ENCODE data around the gene COX6B1.
"Not testable (repeated sequence)": the region's sequence is repeated elsewhere in the genome, so short reads cannot be mapped to it uniquely, and the experiment has no call there.

The COX6B1 gene

DNA sequence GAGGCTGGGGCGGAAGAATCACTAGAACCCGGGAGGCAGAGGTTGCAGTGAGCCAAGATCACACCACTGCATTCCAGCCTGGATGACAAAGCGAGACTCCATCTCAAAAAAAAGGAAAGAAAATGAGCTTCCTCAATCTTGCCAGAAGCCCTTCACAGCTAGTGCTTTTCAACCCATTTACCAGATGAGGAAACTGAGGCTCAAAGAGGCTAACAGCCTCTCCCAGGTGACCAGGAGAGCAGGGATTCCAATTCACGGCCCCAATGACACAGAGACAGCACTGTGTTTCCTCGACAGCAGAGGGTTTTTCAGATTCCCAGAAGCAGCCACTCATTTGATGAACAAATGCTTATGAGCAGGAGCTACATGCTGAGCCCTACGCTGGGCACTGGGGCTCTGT, 21.4 kb downstream of the COX6B1 start:
- DNase-seq = no peak

DNA sequence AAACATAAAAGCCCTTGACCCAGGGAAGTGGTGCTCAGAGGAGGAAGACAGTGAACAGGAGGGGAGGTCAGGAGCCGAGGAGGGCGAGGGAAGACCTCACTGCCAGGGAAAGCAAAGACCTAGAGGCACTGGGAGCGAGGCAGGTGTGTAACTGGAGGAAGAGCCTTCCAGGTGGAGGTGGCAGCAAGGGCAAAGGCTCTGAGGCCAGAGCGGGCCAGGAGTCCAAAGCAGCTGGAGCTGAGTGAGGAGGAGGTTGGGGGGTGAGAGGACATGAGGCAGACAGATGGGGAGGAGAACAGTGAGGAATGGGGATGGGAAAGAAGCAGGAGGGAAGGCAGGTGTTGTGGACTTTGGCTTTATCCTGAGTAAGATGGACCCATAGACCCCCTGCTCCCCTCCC, 21.9 kb downstream of the COX6B1 start:
- DNase-seq = no peak

DNA sequence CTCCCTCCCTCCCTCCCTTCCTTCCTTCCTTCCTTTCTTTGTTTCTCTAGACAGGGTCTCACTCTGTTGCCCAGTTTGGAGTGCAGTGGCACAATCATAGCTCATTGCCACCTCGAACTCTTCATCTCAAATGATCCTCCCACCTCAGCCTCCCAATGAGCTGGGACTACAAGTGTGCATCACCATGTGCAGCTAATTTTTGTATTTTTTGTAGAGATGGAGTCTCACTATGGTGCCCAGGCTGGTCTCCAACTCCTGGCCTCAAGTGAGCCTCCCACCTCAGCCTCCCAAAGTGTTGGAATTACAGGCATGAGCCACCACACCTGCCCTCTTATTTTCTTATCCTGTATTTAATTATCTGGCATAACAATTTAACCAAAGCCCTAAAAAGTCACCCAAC, 22.6 kb downstream of the COX6B1 start:
- no peak for DNase-seq

DNA sequence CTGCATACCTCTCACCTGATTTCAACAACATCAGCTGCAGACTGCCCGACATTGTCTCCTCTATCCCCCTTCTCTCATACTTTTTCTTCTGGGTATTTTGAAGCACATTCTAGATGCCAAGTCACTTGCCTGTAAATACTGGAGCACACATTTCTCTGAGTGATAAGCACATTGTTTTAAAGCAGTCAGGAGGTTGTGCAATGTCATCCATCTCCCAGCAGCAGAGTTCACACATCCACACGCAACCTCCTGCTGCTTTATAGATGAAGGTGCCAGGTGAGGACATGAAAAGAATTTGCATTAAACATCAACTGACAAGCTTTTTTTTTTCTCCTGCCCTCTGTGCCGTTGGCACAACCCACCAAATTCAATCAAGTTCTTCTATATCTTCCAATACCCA, 23.7 kb downstream of the COX6B1 start:
- DNase-seq = no peak

DNA sequence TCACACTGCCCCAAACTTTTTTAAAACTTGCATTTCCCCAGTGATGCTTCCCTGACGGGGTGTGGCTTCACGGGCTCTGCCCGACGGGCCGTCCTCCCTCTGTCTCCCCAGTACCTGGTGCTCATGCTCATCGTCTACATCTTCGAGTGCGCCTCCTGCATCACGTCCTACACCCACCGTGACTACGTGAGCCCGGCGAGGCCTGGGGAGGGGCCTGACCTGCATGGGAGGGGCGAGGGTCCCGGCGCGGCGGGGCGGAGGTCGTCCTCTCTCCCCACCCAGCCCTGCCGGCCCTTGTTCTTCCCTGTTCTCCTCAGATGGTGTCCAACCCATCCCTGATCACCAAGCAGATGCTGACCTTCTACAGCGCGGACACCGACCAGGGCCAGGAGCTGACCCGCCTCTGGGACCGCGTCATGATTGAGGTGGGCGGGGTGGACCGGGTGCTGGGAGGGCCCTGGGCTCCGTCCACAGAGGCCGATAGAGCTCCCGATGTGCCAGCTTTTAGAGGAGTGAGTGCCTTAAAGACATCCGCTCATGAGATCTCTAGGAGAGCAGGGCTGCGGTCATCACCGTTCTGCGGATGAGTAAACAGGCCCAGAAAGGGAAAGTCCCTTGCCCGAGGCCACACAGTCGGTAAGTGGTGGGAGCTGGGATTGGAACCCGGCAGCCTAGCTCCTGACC, 25.1 kb downstream of the COX6B1 start:
- DNase-seq = peak; percentile 34

DNA sequence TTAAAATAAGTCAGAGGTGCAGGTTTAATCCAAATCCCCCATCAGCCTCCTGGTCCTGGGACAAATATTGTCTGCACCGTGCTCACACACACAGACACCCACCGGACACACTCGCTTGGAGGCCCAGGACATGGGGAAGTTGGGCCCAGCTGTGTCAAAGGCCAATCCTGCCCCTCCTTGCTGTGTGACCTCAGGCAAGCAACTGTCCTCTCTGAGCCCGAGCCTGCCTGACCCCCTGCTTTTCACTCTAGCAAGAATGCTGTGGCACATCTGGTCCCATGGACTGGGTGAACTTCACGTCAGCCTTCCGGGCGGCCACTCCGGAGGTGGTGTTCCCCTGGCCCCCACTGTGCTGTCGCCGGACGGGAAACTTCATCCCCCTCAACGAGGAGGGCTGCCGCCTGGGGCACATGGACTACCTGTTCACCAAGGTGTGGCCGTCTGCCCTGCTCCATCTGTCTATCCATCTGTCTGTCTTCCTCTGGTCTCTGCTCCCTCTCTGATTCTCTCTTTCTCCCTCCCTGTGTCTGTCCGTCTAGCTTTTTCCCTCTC, 27.5 kb downstream of the COX6B1 start:
- DNase-seq = no peak

DNA sequence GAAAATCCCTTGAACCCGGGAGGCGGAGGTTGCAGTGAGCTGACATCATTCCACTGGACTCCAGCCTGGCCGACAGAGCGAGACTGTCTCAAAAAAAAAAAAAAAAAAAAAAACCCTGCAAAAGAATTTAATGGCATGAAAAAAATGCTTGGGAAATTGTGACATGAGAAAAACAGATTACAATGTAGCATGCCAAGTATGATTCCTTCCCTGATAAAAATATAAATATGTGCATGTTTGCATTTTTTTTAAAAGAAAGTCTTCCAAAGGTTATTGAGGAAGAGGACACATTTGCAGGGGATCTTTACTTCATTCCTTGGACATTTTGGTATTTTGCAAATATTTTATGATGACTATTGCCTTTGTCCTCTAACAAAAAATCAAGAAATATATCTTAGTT, 41.7 kb downstream of the COX6B1 start:
- DNase-seq = no peak

DNA sequence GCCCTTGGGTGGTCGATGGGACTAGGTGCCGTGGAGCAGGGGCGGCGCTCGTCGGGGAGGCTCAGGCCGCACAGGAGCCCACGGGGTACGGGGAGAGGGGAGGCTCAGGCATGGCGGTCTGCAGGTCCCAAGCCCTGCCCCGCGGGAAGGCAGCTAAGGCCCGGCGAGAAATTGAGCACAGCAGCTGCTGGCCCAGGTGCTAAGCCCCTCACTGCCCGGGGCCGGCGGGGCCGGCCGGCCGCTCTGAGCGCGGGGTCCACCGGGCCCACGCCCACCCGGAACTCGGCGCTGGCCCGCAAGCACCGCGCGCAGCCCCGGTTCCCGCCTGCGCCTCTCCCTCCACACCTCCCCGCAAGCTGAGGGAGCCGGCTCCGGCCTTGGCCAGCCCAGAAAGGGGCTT, 43.0 kb downstream of the COX6B1 start:
- DNase-seq = not testable (repeated sequence)

DNA sequence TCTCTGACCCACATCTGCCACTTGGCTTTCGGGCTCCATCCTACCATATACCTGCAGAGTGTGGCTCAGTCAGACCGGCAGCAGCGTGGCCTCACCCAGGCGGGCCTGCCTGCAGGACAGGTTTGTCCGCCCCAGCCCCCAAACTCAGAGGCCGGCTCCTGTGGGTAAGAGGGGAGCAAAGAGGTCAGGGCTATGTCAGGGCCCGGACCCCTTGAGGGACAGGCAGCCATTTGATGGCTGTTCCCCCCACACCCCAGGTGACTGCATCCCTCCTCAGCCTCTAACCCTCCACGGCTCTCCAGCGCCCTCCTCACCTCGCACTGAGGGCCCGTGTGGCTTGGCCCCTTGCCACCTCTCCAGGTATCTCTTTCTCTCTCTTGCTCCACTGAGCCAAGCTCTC, 43.9 kb downstream of the COX6B1 start:
- DNase-seq = no peak

DNA sequence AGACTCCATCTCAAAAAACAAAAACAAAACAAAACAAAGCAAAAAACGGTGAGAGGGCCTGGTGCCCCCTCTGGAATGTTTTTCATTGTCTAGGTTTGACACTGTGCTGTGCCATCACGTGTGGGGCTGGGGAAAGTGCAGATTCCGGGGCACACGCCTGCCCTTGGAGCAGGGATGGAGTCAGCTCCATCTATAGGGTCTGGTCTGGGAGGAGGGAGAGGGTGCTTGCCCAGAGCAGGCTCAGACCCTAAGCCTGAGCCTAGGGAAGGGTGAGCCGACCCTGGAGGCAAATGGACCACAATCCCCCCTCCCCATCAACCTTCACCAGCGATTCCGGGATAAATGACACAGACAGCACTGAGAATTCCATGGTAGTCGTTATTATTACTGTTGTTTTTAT, 45.3 kb downstream of the COX6B1 start:
- no peak for DNase-seq

DNA sequence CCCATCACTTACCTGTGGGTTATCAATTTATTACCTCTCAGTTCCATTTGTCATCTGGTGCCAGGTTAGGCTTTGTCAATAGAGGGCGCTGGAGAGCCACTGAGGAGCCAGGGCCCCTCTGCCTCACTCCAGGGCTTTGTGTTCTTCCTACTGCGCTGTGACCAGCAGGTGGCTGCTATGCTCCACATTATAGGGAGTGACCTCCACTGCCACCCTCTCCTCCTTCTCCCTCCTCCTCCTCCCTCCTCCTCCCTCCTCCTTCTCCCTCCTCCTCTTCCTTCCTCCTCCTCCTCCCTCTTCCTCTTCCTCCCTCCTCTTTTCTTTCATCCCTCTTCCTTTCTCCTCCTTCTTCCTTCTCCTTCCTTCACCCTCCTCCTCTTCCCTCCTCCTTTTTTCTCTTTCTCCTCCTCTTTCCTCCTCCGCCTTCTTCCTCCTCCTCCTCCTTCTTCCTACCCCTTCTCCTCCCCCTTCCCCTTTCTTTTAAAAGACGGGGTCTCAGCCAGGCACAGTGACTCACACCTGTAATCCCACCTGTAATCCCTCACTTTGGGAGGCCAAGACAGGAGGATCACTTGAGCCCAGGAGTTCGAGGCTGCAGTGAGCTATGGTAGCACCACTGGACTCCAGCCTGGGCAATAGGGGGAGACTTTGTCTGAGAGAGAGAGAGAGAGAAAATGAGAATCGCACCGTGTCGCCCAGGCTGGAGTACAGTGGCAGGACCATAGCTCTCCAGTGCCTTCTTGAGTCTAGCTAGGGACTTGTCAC, 45.9 kb downstream of the COX6B1 start:
- peak; percentile 86 for DNase-seq

DNA sequence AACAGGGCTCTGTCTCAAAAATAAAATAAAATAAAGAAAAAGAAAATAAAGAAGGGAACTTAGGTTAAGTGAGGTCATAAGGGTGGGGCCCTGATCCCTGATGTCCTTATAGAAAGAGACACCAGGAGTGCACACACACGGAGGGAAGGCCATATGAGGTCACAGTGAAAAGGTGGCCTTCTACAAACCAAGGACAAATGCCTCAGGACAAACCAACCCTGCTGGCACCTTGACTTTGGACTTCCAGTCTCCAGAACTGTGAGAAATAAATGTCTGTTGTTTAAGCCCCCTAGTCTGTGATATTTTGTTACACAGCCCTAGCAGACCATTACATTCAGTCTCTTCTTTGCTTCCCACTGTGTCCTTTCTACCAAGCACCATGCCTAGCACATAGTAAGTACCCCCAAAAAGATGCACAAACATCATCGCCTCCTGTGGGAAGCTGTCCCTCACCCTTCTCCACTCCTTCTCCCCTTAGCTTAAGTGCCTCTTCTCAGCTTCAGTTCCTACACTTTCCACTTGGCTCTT, 47.8 kb downstream of the COX6B1 start:
- no peak for DNase-seq

DNA sequence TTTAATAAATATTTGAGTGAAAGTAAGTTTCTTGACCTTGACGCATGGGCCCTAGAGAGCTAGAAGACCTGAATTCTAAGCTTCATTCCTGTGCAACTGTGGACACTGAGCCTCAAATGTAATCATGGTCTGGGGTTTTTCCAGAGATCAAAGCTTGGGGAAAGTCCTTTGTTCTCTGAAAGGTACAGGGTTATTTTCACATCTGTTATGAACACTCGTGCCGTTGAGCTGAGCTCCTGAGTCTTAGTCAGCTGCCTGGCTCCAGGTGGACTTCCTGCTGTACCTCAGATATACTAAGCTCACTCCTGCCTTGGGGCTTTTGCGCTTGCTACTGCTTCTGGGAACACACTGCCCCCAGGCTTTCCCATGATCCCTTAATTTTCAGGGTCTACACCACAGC, 48.7 kb downstream of the COX6B1 start:
- DNase-seq = no peak

DNA sequence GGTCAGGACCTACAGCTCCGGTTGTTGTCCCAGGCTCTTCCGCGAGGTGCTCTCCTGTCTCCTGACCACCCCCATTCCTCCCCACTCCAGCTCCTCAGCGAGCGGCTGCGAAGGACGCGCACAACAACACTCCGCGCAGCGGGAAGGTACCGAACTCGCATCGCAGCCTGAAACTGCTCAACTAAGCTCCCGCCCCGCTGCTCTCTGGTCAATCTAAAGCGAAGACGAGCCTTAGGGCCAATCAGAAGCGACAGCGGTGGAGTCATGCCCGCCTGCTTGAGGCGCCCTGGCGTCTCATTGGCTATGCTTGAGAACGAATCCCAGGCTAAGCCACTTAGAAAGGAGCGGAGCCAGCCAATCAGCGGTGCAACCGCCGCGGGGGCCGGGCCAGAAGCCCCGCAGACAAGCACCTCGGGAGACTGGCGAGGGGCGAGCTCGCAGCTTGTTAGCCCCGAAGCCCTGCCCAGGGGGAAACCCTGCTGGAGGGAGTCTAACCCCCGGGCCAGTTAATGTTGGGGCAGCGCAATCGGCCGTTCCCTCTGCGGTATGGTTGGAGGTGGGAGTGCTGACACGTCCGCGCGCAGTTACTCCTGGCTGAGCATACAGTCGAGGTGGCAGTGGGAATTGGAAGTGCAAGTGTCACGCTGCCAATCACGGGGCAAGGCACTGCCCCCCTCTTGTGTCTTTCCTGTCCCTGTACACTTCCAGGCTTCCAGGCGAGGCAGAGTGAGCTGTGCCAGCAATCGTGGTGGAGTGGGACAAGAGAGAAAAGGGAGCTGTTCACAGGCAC, 54.3 kb downstream of the COX6B1 start:
- DNase-seq = peak; percentile 89

DNA sequence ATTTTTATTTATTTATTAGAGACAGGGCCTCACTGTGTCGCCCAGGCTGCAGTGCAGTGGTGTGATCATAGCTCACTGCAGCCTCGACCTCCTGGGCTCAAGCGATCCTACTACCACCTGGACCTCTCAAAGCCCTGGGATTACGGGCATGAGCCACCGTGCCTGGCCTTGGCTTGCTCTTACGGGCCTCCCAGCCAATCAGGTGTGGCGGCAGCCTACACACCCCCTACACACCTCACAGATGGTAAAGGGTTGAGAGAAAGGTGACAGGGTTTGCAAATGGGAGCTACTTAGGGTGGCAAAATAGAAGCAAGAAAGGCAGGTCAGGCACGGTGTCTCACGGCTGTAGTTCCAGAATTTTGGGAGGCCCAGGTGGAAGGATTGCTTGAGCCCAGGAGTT, 55.2 kb downstream of the COX6B1 start:
- DNase-seq = no peak

DNA sequence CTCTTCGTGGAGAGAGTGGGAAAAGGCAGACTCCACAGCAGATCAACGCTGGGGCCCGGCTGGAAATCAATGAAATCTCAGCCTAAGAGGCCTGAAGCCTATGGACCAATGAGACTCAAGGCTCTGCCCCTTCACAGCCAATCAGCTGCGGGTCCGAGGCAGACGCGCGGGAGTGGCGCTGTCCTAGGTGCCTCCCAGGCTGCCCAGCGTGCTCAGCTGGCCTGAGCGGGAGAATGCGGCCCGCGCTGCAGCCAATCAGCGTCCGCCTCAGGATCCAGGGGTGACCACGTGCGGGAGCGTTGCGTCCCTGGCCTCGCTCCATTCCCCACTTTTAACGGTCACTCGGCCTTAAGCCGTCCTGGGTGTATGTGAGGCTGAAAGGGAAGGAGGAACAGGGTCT, 56.1 kb downstream of the COX6B1 start, which contains the start of gene ZBTB32:
Gene ZBTB32 (plus strand): TSS at position 341 of the 400 bp plus-strand sequence. CDS start 10,069 bp downstream, outside the sequence.
- DNase-seq = no peak

All from stimulated activated CD4-positive, alpha-beta T cell treated with anti-CD3 and anti-CD28 coated beads, Interleukin-12 subunit alpha, Interleukin-12 subunit beta, amount 100 ng/mL, for 4 hours (primary cell).